ENCODE results near the gene POU3F1. TPM values are rescaled to one million over a fixed set of nuclear protein-coding genes. Genes with fewer than 3 reads are reported as not detected.

The POU3F1 gene
- total RNA-seq, 2 donors from 2014 or later, result 0.20 to 0.46 TPM

DNA sequence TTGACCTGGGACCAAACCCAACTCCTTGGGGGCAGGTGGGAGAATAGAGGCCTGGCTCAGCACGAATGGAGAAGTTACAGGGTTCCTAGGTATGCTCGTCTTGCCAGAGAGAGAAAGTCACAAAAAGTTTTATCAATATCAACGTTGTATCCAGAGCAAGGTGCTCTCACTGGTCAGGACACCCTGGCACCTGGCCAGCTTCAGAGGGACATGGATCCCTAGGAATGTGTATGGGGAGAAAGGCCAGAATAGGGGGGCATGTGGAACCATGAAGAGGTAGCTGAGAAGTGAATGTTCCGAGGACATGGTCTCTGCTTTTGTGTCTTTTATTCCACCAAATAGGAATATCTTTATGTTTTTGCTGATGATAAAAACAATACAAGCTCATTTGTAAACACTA, 9.4 kb upstream of the POU3F1 start:
- Histone ChIP-seq H3K27me3 (ENCODE audit: control insufficient read depth, insufficient read depth, low read length, poor library complexity, severe bottlenecking) (peaks cover 9% of the 10 kb centered on the region), H3K4me3 (ENCODE audit: low read length) (no peak overlapping the region), H3K9me3 (ENCODE audit: control insufficient read depth, low read length) (no peaks in the 10 kb centered on the region), H3K36me3 (ENCODE audit: control insufficient read depth, insufficient read depth, low read length) (no peaks in the 10 kb centered on the region), H3K9ac (ENCODE audit: extremely low read depth, low read length, poor library complexity, severe bottlenecking) (no peak overlapping the region), H3K4me1 (ENCODE audit: control insufficient read depth, insufficient read depth, low read length) (no peaks in the 10 kb centered on the region), H3K27ac (ENCODE audit: low read depth, low read length) (no peak overlapping the region)
- Mint-ChIP-seq H3K9me3 (no peaks in the 10 kb centered on the region), H3K36me3 (ENCODE audit: low read depth) (no peaks in the 10 kb centered on the region), H3K27ac (no peak overlapping the region), H3K4me3 (no peak overlapping the region), H3K27me3 (ENCODE audit: insufficient read depth) (peaks cover 18% of the 10 kb centered on the region), H3K4me1 (peaks cover 6% of the 10 kb centered on the region)
- WGBS, 2 experiments (ENCODE audit: insufficient coverage in 1 of 2, insufficient read length in 1 of 2), result 78 to 90% methylated on average over 3 of the region's 4 CpGs
- TF ChIP-seq CTCF (conservative IDR thresholded peaks at IDR 0.05), result no peak
- DNase-seq, result no peak

DNA sequence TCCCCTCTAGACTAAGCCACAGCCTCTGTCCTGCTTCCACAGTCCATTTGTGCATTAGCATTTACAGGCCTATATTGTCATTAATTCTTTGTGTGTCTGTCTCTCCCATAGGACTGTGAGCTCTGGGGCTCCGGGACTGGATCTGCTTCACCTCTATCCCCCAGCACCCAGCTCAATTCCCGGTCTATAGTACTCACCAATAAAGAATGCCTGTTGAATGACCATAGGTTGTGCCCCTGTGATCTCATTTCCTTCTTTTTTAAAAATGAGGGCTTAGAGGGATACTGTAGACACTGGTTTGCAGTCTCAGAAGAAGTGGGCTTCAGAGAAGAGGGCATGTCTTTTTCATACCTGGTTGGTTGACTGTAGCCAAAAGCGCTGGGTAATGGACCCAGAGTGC, 8.8 kb upstream of the POU3F1 start:
- 60 to 76% methylated on average over 2 to 3 of the region's 3 CpGs for WGBS, 2 experiments (ENCODE audit: insufficient coverage in 1 of 2, insufficient read length in 1 of 2)
- no peak overlapping the region for H3K27ac Mint-ChIP-seq
- H3K4me1 Mint-ChIP-seq, result peaks cover 6% of the 10 kb centered on the region
- peaks cover 19% of the 10 kb centered on the region for H3K27me3 Mint-ChIP-seq (ENCODE audit: insufficient read depth)
- H3K27ac ChIP-seq (ENCODE audit: low read depth, low read length), result no peak overlapping the region
- no peaks in the 10 kb centered on the region for H3K9me3 ChIP-seq (ENCODE audit: control insufficient read depth, low read length)
- no peak overlapping the region for H3K4me3 Mint-ChIP-seq
- no peaks in the 10 kb centered on the region for H3K36me3 ChIP-seq (ENCODE audit: control insufficient read depth, insufficient read depth, low read length)
- peaks cover 9% of the 10 kb centered on the region for H3K27me3 ChIP-seq (ENCODE audit: control insufficient read depth, insufficient read depth, low read length, poor library complexity, severe bottlenecking)
- TF ChIP-seq CTCF (conservative IDR thresholded peaks at IDR 0.05), result no peak
- H3K9me3 Mint-ChIP-seq, result no peaks in the 10 kb centered on the region
- H3K9ac ChIP-seq (ENCODE audit: extremely low read depth, low read length, poor library complexity, severe bottlenecking), result no peak overlapping the region
- no peak for DNase-seq
- no peaks in the 10 kb centered on the region for H3K36me3 Mint-ChIP-seq (ENCODE audit: low read depth)
- H3K4me3 ChIP-seq (ENCODE audit: low read length), result no peak overlapping the region
- H3K4me1 ChIP-seq (ENCODE audit: control insufficient read depth, insufficient read depth, low read length), result no peaks in the 10 kb centered on the region

DNA sequence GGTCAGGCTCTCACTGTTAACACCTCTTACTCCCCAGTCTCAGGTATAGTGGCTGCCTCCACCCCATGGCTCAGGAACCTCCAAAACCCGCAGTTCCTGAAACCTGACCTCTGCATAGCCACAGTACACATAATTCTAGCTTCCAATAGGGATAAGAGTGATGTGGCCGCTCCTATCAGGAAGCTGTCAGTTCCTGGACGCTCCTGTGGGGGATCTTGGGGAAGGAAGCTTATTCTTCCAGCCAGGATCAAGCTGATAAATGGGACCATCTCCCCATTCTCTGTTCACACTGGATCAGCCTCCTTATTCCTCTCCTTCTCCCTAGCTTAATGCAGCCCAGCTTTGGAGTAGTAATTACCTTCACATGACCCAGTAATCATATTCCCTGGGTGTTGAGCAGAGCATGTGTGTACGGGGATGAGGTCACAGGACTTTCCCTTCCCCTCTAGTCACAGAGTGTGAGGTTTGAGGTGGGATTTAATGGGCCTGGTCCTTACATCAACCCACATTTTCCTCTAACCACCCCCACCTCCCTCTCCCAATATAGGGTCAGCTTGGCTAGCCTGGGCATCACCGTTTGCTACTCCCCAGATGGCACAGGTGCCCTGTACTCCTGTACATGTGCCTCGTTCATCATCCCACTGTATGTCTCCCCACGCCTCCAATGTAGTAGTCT, 7.0 kb upstream of the POU3F1 start:
- H3K36me3 Mint-ChIP-seq (ENCODE audit: low read depth), result no peaks in the 10 kb centered on the region
- 67 to 76% methylated on average over 4 to 6 of the region's 7 CpGs for WGBS, 2 experiments (ENCODE audit: insufficient coverage in 1 of 2, insufficient read length in 1 of 2)
- H3K27ac Mint-ChIP-seq, result no peak overlapping the region
- peaks cover 36% of the 10 kb centered on the region for H3K27me3 Mint-ChIP-seq (ENCODE audit: insufficient read depth)
- H3K4me1 ChIP-seq (ENCODE audit: control insufficient read depth, insufficient read depth, low read length), result no peaks in the 10 kb centered on the region
- H3K9ac ChIP-seq (ENCODE audit: extremely low read depth, low read length, poor library complexity, severe bottlenecking), result no peak overlapping the region
- no peaks in the 10 kb centered on the region for H3K36me3 ChIP-seq (ENCODE audit: control insufficient read depth, insufficient read depth, low read length)
- TF ChIP-seq CTCF (conservative IDR thresholded peaks at IDR 0.05), result no peak
- H3K4me1 Mint-ChIP-seq, result peaks cover 6% of the 10 kb centered on the region
- H3K27me3 ChIP-seq (ENCODE audit: control insufficient read depth, insufficient read depth, low read length, poor library complexity, severe bottlenecking), result peaks cover 25% of the 10 kb centered on the region
- no peak for DNase-seq
- no peaks in the 10 kb centered on the region for H3K9me3 Mint-ChIP-seq
- H3K27ac ChIP-seq (ENCODE audit: low read depth, low read length), result no peak overlapping the region
- no peak overlapping the region for H3K4me3 ChIP-seq (ENCODE audit: low read length)
- no peak overlapping the region for H3K4me3 Mint-ChIP-seq
- H3K9me3 ChIP-seq (ENCODE audit: control insufficient read depth, low read length), result no peaks in the 10 kb centered on the region
